ENCODE results near the gene ARAP3.

DNA sequence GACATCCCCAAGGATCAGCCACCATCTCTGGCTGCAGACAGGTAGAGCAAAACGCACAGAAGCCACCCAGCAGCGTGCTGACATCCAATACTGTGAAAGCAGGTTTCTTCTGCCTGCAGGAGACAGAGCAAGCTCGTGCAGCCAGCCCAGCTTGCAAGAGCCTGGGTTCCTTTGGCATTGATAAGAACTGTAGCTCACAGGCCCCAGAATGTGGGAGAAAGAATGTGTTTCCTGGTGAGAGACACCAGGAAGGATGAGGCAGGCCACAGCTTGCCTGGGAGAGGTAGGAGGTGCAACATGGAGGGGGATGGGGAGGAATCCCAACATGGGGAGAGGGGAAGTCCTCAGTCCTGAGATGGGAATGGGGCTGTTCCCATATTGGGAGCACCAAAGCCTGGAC, 34.0 kb upstream of the ARAP3 start:
- TF ChIP-seq CTCF (IDR thresholded peaks at IDR 0.05) (no peak), POLR2A (IDR thresholded peaks at IDR 0.05) (no peak)
